ENCODE data around the gene MAGEC3. TPM values are rescaled to one million over a fixed set of nuclear protein-coding genes. Genes with fewer than 3 reads are reported as not detected.

The MAGEC3 gene
- total and polyA plus RNA-seq, 2 of the 13 experiments (the other 11 are each of a cell fraction or from before 2014, with no cell fraction given): not detected

Other genes with a start within 250 kb of the MAGEC3 start
- not detected in 2 replicates for gene SPANXA2, start 248.6 kb upstream of the MAGEC3 start, total RNA-seq (2016; rRNA removed; fragmentation: Illumina TruSeq; extraction: Trizol)
- not detected in 2 replicates for gene SPANXA2, start 248.6 kb upstream of the MAGEC3 start, polyA plus RNA-seq (2011; rRNA removed)
- not detected in 2 replicates for gene SPANXD, start 139.6 kb upstream of the MAGEC3 start, total RNA-seq (2016; rRNA removed; fragmentation: Illumina TruSeq; extraction: Trizol)
- not detected in 2 replicates for gene SPANXD, start 139.6 kb upstream of the MAGEC3 start, polyA plus RNA-seq (2011; rRNA removed)
- gene MAGEC1, start 65.6 kb downstream of the MAGEC3 start, total RNA-seq (2016; rRNA removed; fragmentation: Illumina TruSeq; extraction: Trizol): not detected in 2 replicates
- gene MAGEC1, start 65.6 kb downstream of the MAGEC3 start, polyA plus RNA-seq (2011; rRNA removed): not detected in 2 replicates